ENCODE results near the gene FAM118B.

- TF ChIP-seq CTCF (conservative IDR thresholded peaks at IDR 0.05; ENCODE audit: low read depth, low read length) = no peak
- TF ChIP-seq MAZ (IDR thresholded peaks at IDR 0.05; ENCODE audit: borderline replicate concordance, low read depth, low read length) = no peak
- TF ChIP-seq POLR2A (IDR thresholded peaks at IDR 0.05; ENCODE audit: low read depth, low read length) = no peak
- TF ChIP-seq CEBPB (IDR thresholded peaks at IDR 0.05; ENCODE audit: low read depth, low read length) = no peak
- no peak for TF ChIP-seq SMC3 (IDR thresholded peaks at IDR 0.05; ENCODE audit: low read depth, low read length)
- no peak for TF ChIP-seq RAD21 (IDR thresholded peaks at IDR 0.05; ENCODE audit: low read length)
- no peak for TF ChIP-seq ELK1 (IDR thresholded peaks at IDR 0.05; ENCODE audit: borderline replicate concordance, low read depth, low read length)
- TF ChIP-seq RFX5 (IDR thresholded peaks at IDR 0.05; ENCODE audit: low read depth, low read length) = no peak
- no peak for TF ChIP-seq RCOR1 (IDR thresholded peaks at IDR 0.05; ENCODE audit: insufficient replicate concordance, low read length)
- TF ChIP-seq CHD1 (IDR thresholded peaks at IDR 0.05; ENCODE audit: low read depth, low read length) = no peak
- no peak for TF ChIP-seq BHLHE40 (IDR thresholded peaks at IDR 0.05; ENCODE audit: low read depth, low read length)
- TF ChIP-seq USF2 (IDR thresholded peaks at IDR 0.05; ENCODE audit: low read depth, low read length) = no peak
- no peak for TF ChIP-seq MXI1 (IDR thresholded peaks at IDR 0.05; ENCODE audit: borderline replicate concordance, low read depth, low read length)
- no peak for TF ChIP-seq FOS (IDR thresholded peaks at IDR 0.05; ENCODE audit: low read depth, low read length)
Measured at GRCh38 chr11:126198648-126199047, 12.9 kb upstream of the FAM118B start.
